Brain microvascular endothelial cell (primary cell): Measurements from ENCODE around the gene TUBA1A.
A peak's percentile ranks its signal among the peaks of the same experiment; 100 is the strongest.
"Not testable (repeated sequence)": the region's sequence is repeated elsewhere in the genome, so short reads cannot be mapped to it uniquely, and the experiment has no call there.

Experiments used
- DNase-seq: peaks from one replicate; pipeline ENCODE4 v3.0.0-alpha.2; 2020
- H3K27ac ChIP-seq: fragments of 250-450 bp; sonication (Bioruptor Pico); 2 replicates; pipeline ENCODE4 v1.5.1; 2020; ENCODE audit warnings: mild to moderate bottlenecking, moderate library complexity
- H3K27me3 ChIP-seq: fragments of 250-450 bp; sonication (Bioruptor Pico); replicated peaks from 2 replicates; pipeline ENCODE4 v1.5.1; 2020; ENCODE audit warnings: mild to moderate bottlenecking
- H3K36me3 ChIP-seq: fragments of 250-450 bp; sonication (Bioruptor Pico); replicated peaks from 2 replicates; pipeline ENCODE4 v1.5.1; 2020; ENCODE audit warnings: mild to moderate bottlenecking
- H3K4me3 ChIP-seq: 2 replicates; pipeline ENCODE4 v1.5.1; 2011; ENCODE audit warnings: low read depth, mild to moderate bottlenecking, control low read depth, low read length, moderate library complexity
- CTCF ChIP-seq: IDR thresholded peaks from 2 replicates; pipeline ENCODE4 v1.5.1; 2011; ENCODE audit warnings: low read depth, mild to moderate bottlenecking, moderate library complexity, low read length, control low read depth, inconsistent platforms; ENCODE audit errors: missing control alignments
- in situ Hi-C: cut with HindIII; loops from 2 replicates; pipeline ENCODE4 v1.10.0; 2017; ENCODE audit warnings: low sequenced_read_pairs, low pct_ligation_motif_present

The TUBA1A gene

DNA sequence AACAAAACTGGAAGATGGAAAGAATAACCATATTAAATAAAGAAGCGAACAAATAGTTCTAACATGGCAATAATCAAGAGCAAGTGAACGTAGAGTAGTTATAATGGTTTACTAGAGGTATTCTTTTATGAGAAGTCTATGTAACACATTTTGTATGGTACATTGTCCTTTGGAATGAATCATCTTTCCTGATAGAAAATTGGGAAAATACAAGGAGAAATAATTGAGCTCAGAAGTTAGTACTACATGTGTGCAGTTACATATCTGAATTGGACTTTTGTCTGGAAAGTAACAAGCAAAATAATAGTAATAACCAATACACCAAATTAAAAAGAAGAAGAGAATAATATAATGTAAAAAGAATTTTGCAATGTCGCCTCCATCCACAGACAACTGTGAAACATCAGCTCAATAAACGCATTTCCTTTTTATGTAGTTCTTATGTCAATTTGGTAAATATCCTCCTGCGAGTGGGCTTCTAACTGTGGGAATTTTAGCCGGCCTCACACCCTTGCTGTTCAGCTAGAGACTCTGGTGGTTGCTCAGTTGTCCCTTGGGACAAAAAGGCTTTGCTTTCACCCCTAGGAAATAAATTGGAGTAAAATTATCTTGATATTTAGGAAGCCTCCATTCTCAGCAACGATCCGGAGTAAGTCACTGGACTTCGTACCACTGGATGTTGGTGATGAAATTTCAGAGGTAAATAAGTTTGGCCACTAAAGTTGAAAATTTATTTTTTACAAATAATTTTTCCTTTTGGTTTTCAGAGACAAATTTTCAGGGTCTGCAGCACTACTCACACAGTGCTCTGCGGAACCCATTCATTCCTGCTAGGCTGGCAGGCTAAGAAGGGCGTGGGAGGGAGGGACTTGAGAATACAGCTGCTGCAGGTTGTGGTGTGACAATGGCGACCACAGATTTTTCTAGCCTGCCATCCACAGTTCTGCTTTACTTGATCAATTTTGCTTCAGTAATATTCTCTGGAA lies 1.1 kb upstream of the TUBA1A start:
- H3K36me3 ChIP-seq, result peaks cover 25% of the 10 kb centered on the region
- peak overlapping the region; percentile 95 for H3K4me3 ChIP-seq
- DNase-seq, result no peak
- no peak for TF ChIP-seq CTCF
- H3K27me3 ChIP-seq, result no peaks in the 10 kb centered on the region
- peak overlapping the region; percentile 95 for H3K27ac ChIP-seq
- in situ Hi-C loops, result no loop called here

DNA sequence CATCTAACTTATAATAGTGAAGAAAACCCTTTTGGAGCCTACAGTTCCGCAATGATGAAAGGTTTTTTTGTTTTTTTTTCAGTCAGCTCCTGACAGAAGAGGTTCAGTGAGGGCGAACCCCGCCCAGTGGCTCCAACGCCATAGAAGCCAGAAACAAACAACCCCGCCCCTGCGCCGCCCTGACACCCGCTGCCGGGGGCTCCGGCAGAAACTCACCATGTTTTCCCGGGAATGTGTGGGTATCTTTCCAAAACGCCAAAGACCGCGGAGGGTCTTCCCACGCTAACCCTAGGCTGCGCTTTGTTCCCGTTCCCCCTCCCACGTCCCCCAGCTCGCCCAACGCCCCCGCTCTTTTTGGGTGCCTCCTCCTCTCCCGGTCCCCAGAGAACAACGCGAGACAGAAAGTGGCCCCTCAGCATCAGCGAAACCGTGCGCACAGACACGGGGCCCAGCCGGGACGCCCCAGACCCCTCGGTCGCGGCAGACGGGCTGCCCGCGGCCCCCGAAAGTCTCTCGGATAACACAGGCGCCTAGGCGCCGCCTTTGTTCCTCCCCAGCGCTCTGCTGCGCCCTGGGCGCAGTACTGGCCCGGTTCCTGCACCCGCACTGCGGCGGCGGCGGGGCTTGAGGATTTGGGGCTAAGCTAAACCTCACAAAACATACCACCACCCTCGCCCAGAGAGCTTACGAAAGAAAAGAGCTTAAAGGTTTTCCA lies 522 bp downstream of the TUBA1A start:
- peak; percentile 52 for DNase-seq

GRCh38 chr12:49187184-49187583 lies 1.7 kb downstream of the TUBA1A start:
- Histone ChIP-seq H3K27me3 (no peaks in the 10 kb centered on the region), H3K4me3 (peak overlapping the region; percentile 95), H3K36me3 (peaks cover 36% of the 10 kb centered on the region), H3K27ac (peak overlapping the region; percentile 95)
- TF ChIP-seq CTCF, result no peak
- DNase-seq, result peak; percentile 45
- in situ Hi-C loops, result no loop called here

More for the DNA sequence above, 522 bp downstream of the TUBA1A start:
- peak overlapping the region; percentile 95 for H3K4me3 ChIP-seq
- peaks cover 36% of the 10 kb centered on the region for H3K36me3 ChIP-seq
- TF ChIP-seq CTCF, result peak; percentile 5
- in situ Hi-C loops, result no loop called here
- peak overlapping the region; percentile 95 for H3K27ac ChIP-seq
- H3K27me3 ChIP-seq, result no peaks in the 10 kb centered on the region

DNA sequence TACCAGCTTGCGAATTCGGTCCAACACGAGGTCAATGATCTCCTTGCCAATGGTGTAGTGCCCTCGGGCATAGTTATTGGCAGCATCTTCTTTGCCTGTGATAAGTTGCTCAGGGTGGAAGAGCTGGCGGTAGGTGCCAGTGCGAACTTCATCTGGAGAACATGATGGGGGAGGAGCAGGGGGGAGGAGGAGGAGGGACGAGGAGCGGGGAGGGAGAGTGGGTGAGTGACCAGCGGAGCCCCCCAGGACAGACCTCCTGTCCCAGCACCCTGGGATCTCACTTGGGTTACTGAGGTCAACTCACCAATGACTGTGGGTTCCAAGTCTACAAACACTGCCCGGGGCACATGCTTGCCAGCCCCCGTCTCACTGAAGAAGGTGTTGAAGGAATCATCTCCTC lies 2.6 kb downstream of the TUBA1A start:
- H3K27ac ChIP-seq, in situ Hi-C loops, H3K27me3 ChIP-seq, DNase-seq: not testable (repeated sequence)
- Histone ChIP-seq H3K4me3 (peak overlapping the region; percentile 95), H3K36me3 (peaks cover 36% of the 10 kb centered on the region)

GRCh38 chr12:49184697-49185096 lies 4.2 kb downstream of the TUBA1A start:
- H3K36me3 ChIP-seq, result peaks cover 36% of the 10 kb centered on the region
- in situ Hi-C loops, H3K27ac ChIP-seq, H3K27me3 ChIP-seq, H3K4me3 ChIP-seq, DNase-seq: not testable (repeated sequence)

DNA sequence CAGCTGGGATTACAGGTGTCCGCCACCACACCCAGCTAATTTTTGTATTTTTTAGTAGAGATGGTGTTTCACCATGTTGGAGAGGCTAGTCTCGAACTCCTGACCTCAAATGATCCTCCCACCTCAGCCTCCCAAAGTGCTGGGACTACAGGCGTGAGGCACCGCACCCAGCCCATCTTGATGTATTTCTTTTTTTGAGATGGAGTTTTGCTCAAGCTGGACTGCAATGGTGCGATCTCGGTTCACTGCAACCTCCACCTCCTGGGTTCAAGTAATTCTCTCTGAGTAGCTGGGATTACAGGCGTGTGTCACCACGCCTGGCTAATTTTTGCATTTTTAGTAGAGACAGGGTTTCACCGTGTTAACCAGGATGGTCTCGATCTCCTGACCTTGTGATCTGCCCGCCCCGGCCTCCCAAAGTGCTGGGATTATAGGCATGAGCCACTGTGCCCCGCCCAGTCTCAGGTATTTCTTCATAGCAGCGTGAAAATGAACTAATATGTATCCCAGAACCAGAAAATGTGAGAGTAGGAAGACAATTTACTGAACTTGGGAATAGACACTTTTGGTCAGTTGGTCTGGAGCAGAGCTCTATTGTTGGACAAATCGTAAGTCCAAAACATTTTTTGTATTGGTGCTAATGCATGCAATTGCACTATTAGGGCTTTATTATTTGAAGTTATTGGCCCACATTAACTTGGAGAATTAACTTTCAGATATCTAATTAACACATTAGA lies 5.5 kb downstream of the TUBA1A start:
- H3K27me3 ChIP-seq, H3K27ac ChIP-seq, in situ Hi-C loops, H3K4me3 ChIP-seq: not testable (repeated sequence)
- peaks cover 32% of the 10 kb centered on the region for H3K36me3 ChIP-seq
- peak; percentile 22 for DNase-seq

- DNase-seq, result no peak
- Histone ChIP-seq H3K27ac (no peak overlapping the region), H3K4me3 (no peak overlapping the region), H3K36me3 (no peaks in the 10 kb centered on the region), H3K27me3 (no peaks in the 10 kb centered on the region)
- in situ Hi-C loops, result no loop called here
- TF ChIP-seq CTCF, result no peak
Measured at GRCh38 chr12:49174218-49174617, 14.7 kb downstream of the TUBA1A start.
